Ovary (tissue), 3 donors: ENCODE results near the gene PIGK.

Source experiments
- CTCF ChIP-seq, 3 donors: fragments of 450-650 bp in 2 of 3; fragments of 200-600 bp in 1 of 3; IDR thresholded peaks; one replicate each; pipeline versions ENCODE4 v1.5.1 to v1.8.0; 2016 to 2022; ENCODE audit warnings: antibody characterized with exemption in 3 of 3, mild to moderate bottlenecking in 1 of 3
- POLR2A ChIP-seq: fragments of 450-650 bp; IDR thresholded peaks from one replicate; pipeline ENCODE4 v1.6.1; 2017; ENCODE audit warnings: antibody characterized with exemption, mild to moderate bottlenecking, moderate library complexity
- donor health status: DM: no; HTN: no; CAD: no.

DNA sequence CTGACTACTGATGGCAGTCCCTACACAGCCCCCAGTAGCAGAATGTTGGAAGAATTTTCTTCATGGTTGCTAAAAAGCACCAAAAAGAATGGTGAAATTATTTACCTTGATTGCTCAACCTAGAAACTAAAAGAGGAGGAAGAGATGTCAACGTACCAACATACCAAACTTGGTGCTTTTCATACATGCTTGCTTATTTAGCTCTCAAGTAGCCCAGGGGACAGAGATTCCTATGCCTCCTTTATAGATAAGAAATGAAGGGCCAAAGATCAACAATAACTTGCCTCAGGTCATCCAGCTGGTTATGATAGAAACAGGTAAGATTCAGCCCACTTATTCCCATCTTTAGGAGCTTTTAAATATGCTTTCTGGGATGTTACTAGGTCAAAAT lies 170.6 kb downstream of the PIGK start:
- TF ChIP-seq CTCF (IDR thresholded peaks at IDR 0.05) (no peak), POLR2A (no peak)
